ENCODE results near the gene MTHFD1. TPM values are rescaled to one million over a fixed set of nuclear protein-coding genes. Genes with fewer than 3 reads are reported as not detected.

Gene MTHFD1
- total and polyA plus RNA-seq, 11 donors: 39.0 to 72.1 (median 57.2) TPM

GRCh38 chr14:64369201-64369600 is 19.0 kb upstream of the MTHFD1 start:
- H3K36me3 ChIP-seq: no peaks in the 10 kb centered on the region
- no peaks in the 10 kb centered on the region for H3K9me3 ChIP-seq
- DNase-seq (no peak), ATAC-seq (no peak)
- intact Hi-C loops (cut with DNase I): no loop called here
- H3K4me3 ChIP-seq: no peak overlapping the region
- H3K4me1 ChIP-seq: no peaks in the 10 kb centered on the region
- no peak overlapping the region for H3K27ac ChIP-seq
- no peaks in the 10 kb centered on the region for H3K27me3 ChIP-seq
- TF ChIP-seq POLR2A (IDR thresholded peaks at IDR 0.05): no peak
- no peak for TF ChIP-seq CTCF (IDR thresholded peaks at IDR 0.05)
- 95 to 99% (median 96%) methylated on average over 2 of the region's 2 CpGs for WGBS, 4 donors

GRCh38 chr14:64387232-64387781 is 846 bp upstream of the MTHFD1 start:
- intact Hi-C loops (cut with DNase I): loop anchor here in 4 of 10 donors (2.0 to 5.0 kb wide), 2 partner anchors 45 to 49 kb away; no protein-coding TSS in a partner anchor
- Histone ChIP-seq H3K27me3 (no peaks in the 10 kb centered on the region), H3K9me3 (no peaks in the 10 kb centered on the region), H3K36me3 (peaks cover 0 to 12% (median 8%) of the 10 kb centered on the region in 9 donors), H3K4me3 (peak overlapping the region; percentile 51 to 84 (median 66)), H3K27ac (peak overlapping the region; percentile 33 to 88 (median 79)), H3K4me1 (peaks cover 0 to 24% (median 18%) of the 10 kb centered on the region in 12 donors)
- 0 to 7% (median 4%) methylated on average over 18 to 28 of the region's 28 CpGs for WGBS, 4 donors
- TF ChIP-seq POLR2A (IDR thresholded peaks at IDR 0.05) (no peak), CTCF (IDR thresholded peaks at IDR 0.05) (no peak)
- DNase-seq (peak in 2 of 5 donors; percentile 29 to 33), ATAC-seq (peak; percentile 2 to 13 (median 11))

- Histone ChIP-seq H3K27ac (peak overlapping the region in 11 of 12 donors; percentile 60 to 88 (median 79)), H3K4me1 (peaks cover 0 to 24% (median 18%) of the 10 kb centered on the region in 12 donors), H3K4me3 (peak overlapping the region; percentile 51 to 84 (median 66)), H3K36me3 (peaks cover 0 to 12% (median 8%) of the 10 kb centered on the region in 9 donors), H3K9me3 (no peaks in the 10 kb centered on the region), H3K27me3 (no peaks in the 10 kb centered on the region)
- ATAC-seq: peak; percentile 2 to 33 (median 18)
- 1 to 2% (median 1%) methylated on average over 18 of the region's 18 CpGs for WGBS, 4 donors
- intact Hi-C loops (cut with DNase I): loop anchor here in 4 of 10 donors (2.0 to 5.0 kb wide), 2 partner anchors 46 to 50 kb away; no protein-coding TSS in a partner anchor
- TF ChIP-seq POLR2A (IDR thresholded peaks at IDR 0.05) (no peak), CTCF (IDR thresholded peaks at IDR 0.05) (no peak)
- DNase-seq: peak in 2 of 5 donors; percentile 51 to 62
These were observed 556 bp downstream of the MTHFD1 start for GRCh38 chr14:64388533-64389285.

- Histone ChIP-seq H3K4me1 (peaks cover 0 to 31% (median 21%) of the 10 kb centered on the region in 12 donors), H3K36me3 (peaks cover 0 to 12% (median 8%) of the 10 kb centered on the region in 9 donors), H3K27ac (no peak overlapping the region), H3K9me3 (no peaks in the 10 kb centered on the region), H3K27me3 (no peaks in the 10 kb centered on the region), H3K4me3 (no peak overlapping the region)
- DNase-seq (no peak), ATAC-seq (no peak)
- intact Hi-C loops (cut with DNase I): no loop called here
- TF ChIP-seq POLR2A (IDR thresholded peaks at IDR 0.05) (no peak), CTCF (IDR thresholded peaks at IDR 0.05) (no peak)
- WGBS, 4 donors: 91 to 93% (median 92%) methylated on average over 12 of the region's 12 CpGs
These were observed 3.1 kb downstream of the MTHFD1 start for GRCh38 chr14:64391113-64391725.

Data from heart left ventricle (tissue), 16 donors.